Neutrophil (primary cell): ENCODE measurements around the gene MOV10.

Source experiments
- H3K27ac ChIP-seq: fragments of 200-600 bp; sonication (generic); 2 replicates; pipeline ENCODE4 v1.5.1; 2016; ENCODE audit warnings: mild to moderate bottlenecking, moderate library complexity
- H3K27me3 ChIP-seq: fragments of 200-600 bp; sonication (generic); 2 replicates; pipeline ENCODE4 v1.6.0; 2016; ENCODE audit warnings: mild to moderate bottlenecking
- H3K36me3 ChIP-seq: fragments of 200-600 bp; sonication (generic); 2 replicates; pipeline ENCODE4 v1.5.1; 2017
- H3K4me1 ChIP-seq, 2 experiments: fragments of 200-600 bp in 1 of 2; sonication (generic) in 1 of 2; 1 replicate in 1 of 2; 2 replicates in 1 of 2; pipeline versions ENCODE4 v1.5.1 to v1.6.1; 2013 to 2016; ENCODE audit warnings: low read depth in 1 of 2, low read length in 1 of 2, mild to moderate bottlenecking in 1 of 2, moderate library complexity in 1 of 2; ENCODE audit not compliant: control insufficient read depth in 1 of 2, insufficient read depth in 1 of 2
- H3K4me3 ChIP-seq, 2 experiments: fragments of 200-600 bp in 1 of 2; sonication (generic) in 1 of 2; 1 replicate in 1 of 2; 2 replicates in 1 of 2; pipeline ENCODE4 v1.5.1; 2013 to 2016; ENCODE audit warnings: low read depth in 1 of 2, low read length in 1 of 2, mild to moderate bottlenecking in 1 of 2, moderate library complexity in 1 of 2
- H3K9me3 ChIP-seq: fragments of 200-600 bp; sonication (generic); 2 replicates; pipeline ENCODE4 v1.5.1; 2016
- CTCF ChIP-seq: fragments of 200-600 bp; sonication (generic); IDR thresholded peaks from 2 replicates; pipeline ENCODE4 v1.5.1; 2016; ENCODE audit warnings: antibody characterized with exemption

The MOV10 gene

DNA sequence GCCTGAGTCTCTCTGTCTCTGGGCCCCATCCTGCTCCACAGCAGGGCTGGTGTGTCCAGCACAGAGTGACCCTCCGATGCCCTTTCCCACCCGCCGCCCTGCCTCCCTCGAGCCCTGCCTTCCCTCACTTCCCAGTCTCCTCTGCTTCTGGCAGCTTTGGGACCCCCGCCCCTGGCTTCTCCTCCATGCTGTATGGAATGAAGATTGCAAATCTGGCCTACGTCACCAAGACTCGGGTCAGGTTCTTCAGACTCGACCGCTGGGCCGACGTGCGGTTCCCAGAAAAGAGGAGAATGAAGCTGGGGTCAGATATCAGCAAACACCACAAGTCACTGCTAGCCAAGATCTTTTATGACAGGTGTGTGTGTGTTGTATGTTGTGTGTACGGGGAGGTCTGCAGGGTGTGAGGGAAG is 14.3 kb downstream of the MOV10 start:
- Histone ChIP-seq H3K27me3 (no peaks in the 10 kb centered on the region), H3K27ac (no peak overlapping the region), H3K9me3 (no peaks in the 10 kb centered on the region), H3K36me3 (no peaks in the 10 kb centered on the region), H3K4me3 (no peak overlapping the region), H3K4me1 (no peaks in the 10 kb centered on the region)
- no peak for TF ChIP-seq CTCF

GRCh38 chr1:112689196-112689841 is 14.9 kb downstream of the MOV10 start:
- no peak overlapping the region for H3K27ac ChIP-seq
- H3K9me3 ChIP-seq, result no peaks in the 10 kb centered on the region
- no peak overlapping the region for H3K4me3 ChIP-seq
- H3K36me3 ChIP-seq, result no peaks in the 10 kb centered on the region
- H3K27me3 ChIP-seq, result no peaks in the 10 kb centered on the region
- no peak for TF ChIP-seq CTCF
- no peaks in the 10 kb centered on the region for H3K4me1 ChIP-seq

DNA sequence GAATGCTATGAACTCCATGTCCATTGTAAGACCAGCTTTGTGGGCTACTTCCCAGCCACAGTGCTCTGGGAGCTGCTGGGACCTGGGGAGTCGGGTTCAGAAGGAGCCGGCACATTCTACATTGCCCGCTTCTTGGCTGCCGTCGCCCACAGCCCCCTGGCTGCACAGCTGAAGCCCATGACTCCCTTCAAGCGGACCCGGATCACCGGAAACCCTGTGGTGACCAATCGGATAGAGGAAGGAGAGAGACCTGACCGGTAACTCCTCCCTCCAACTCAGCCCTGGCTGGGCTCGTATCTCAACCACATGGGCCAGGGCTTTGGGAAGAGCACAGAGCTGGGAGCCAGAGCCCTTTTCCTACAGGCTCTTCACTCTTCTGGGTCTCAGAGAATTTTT is 15.4 kb downstream of the MOV10 start:
- no peaks in the 10 kb centered on the region for H3K9me3 ChIP-seq
- no peak for TF ChIP-seq CTCF
- H3K4me1 ChIP-seq, result no peaks in the 10 kb centered on the region
- H3K27me3 ChIP-seq, result no peaks in the 10 kb centered on the region
- H3K4me3 ChIP-seq, result no peak overlapping the region
- H3K27ac ChIP-seq, result no peak overlapping the region
- H3K36me3 ChIP-seq, result no peaks in the 10 kb centered on the region

DNA sequence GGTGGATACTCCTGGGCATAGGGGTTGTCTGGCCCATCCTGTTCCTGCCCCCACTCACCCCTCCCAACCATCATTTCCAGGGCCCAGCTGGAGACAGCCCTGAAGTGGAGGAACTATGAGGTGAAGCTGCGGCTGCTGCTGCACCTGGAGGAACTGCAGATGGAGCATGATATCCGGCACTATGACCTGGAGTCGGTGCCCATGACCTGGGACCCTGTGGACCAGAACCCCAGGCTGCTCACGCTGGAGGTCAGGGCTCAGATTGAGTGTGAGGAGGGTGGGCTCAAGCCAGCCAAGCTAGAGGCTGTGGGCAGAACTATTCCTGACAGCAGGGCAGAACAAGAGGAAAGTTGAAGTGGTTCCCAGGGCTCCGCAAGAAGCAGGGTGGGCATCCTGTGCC is 18.2 kb downstream of the MOV10 start:
- H3K27me3 ChIP-seq, result no peaks in the 10 kb centered on the region

GRCh38 chr1:112693821-112694220 is 19.4 kb downstream of the MOV10 start:
- Histone ChIP-seq H3K4me3 (no peak overlapping the region), H3K9me3 (no peaks in the 10 kb centered on the region), H3K27ac (no peak overlapping the region), H3K4me1 (no peaks in the 10 kb centered on the region), H3K36me3 (no peaks in the 10 kb centered on the region), H3K27me3 (no peaks in the 10 kb centered on the region)
- TF ChIP-seq CTCF, result no peak

More for the DNA sequence above, 18.2 kb downstream of the MOV10 start:
- Histone ChIP-seq H3K36me3 (no peaks in the 10 kb centered on the region), H3K4me3 (no peak overlapping the region), H3K9me3 (no peaks in the 10 kb centered on the region), H3K27ac (no peak overlapping the region), H3K4me1 (no peaks in the 10 kb centered on the region)
- no peak for TF ChIP-seq CTCF
